Activated CD4-positive, alpha-beta T cell treated with anti-CD3 and anti-CD28 coated beads, Interleukin-2, amount 50 U/mL, for 4 hours (primary cell): ENCODE measurements around the gene PRDM16.

Experiments
- DNase-seq, 2 experiments: peaks; one replicate each; pipeline ENCODE4 v3.0.0-alpha.2; 2020

PRDM16 gene

GRCh38 chr1:3109355-3109754 lies 40.4 kb downstream of the PRDM16 start:
- DNase-seq, result no peak

GRCh38 chr1:3111348-3112021 lies 42.5 kb downstream of the PRDM16 start:
- DNase-seq, result no peak

GRCh38 chr1:3112526-3112925 lies 43.5 kb downstream of the PRDM16 start:
- DNase-seq, result no peak

DNA sequence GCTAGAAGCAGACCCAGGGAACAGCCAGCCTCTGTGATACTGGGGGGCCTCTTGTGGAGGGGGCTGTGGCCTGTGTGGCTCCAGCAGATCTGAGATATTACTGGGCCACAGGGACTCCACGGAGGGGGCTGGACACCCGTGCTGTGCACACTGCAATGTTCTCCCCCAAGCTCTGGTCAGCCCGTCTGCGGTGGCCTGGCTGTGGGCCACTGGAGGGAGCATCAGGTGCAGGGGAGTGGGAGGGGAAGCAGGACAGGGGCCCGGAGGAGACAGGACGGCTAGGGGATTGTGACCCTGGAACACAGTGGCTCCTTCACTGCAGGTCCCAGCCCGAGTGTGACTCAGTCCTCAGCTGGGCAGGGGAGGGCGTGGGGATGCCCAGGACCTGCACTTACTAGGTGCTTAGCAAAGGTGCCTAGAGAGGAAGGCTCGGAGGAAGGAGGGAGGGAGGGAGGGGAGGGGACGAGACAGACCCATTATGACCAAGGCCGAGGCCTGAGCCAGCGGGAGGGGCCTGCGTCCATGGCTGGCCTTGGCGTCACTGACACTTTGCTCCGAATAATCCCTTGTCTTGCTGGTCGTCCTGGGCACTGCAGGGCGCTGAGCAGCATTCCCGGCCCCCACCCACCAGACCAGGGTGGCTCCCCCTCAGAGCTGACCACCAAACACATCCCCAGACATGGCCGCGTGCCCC lies 44.2 kb downstream of the PRDM16 start:
- no peak for DNase-seq

DNA sequence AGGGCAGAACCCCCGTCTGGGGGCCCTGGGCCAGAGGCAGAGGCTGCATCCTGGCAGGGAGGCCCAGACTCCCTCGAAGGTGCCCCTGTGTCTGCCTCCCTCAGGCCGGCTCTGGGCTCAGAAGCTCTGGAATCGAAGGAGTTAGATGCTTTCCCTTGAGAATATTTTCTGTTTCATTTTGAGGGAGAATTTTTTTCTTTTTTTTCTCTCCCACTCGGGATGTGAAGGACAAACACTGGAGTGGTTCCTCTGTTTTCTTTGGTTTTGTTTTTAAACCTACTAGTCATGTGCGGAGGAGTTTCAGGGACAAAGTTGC lies 44.7 kb downstream of the PRDM16 start:
- no peak for DNase-seq

DNA sequence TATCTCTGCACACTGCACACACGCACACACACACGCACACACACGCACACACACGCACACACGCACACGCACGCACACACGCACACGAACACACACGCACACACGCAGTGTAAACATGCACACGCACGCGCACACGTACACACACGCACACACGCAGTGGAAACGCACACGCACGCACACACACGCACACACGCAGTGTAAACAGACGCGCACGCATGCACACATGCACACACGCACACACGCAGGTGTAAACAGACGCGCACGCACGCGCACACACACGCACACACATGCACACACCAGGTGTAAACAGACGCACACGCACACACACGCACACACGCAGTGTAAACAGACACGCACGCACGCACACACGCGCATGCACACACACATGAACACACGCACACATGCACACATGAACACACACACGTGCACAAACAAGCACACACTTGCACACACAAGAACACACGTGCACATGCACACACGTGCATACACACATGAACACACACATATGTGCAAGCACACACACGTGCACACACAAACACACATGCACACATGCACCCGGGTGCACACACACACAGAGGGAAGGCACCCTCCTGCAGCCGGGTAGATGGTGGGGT lies 45.2 kb downstream of the PRDM16 start:
- DNase-seq, result no peak

DNA sequence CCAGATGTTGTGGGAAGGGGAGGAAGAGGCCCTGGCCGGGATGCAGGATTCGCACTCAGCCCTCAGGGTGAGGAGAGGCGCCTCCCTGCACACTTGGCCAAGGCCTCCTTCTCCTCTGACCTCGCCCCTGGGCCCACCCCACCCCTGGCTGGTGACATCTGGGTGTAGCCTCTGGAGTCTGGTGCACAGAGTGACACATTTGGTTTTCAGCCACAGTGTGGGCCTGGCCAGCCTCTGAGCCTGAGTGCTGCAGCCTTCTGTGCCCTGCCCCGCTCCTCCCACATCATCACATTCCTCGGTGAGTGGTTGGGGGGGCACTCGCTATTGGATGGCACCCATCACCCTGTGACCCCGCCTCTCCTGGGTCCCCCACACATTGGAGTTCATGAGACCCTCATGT lies 45.8 kb downstream of the PRDM16 start:
- DNase-seq, result no peak

DNA sequence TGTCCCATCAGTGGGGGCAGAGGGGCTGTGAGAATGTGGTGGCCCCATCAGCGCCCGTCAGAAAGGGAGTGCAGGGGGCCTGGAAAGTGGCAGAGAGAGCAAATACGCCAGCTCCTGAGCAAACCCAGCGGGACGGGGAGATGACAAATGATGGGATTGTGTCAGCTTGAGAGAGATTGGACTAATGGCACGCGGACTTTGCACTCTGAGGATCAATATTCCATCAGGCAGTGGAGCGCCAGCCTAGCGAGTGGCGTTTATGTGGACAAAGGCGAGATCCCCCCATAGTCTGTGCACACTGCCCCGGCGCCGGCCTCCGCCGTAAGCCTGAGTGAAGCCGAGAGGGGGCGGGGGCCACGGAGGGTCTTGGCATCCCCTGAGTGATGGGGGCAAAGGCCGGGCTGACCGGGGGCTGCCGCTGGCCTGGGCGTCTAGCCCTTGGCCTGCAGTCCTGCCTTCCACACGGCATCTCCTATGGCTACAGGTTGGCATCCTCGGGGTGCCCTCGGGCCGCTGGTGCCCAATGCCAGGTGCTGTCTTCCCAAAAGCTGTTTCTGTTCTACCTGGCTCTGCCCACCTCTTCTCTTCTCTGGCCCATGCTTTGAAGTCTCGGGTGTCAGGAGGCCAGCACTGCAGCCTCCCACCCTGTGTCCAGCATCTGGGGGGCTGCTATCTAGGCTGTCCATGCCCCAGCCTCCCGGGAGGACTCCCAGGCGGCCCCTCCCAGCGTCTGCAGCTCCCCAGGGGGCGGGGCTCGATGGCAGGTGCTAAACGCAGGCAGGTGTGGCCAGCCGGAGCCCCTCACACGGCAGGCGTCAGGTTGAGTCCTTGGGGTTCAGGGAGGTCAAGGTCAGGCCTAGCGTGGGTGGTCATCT lies 46.5 kb downstream of the PRDM16 start:
- no peak for DNase-seq

- DNase-seq, result no peak
Measured at GRCh38 chr1:3116150-3116510, 47.1 kb downstream of the PRDM16 start.

DNA sequence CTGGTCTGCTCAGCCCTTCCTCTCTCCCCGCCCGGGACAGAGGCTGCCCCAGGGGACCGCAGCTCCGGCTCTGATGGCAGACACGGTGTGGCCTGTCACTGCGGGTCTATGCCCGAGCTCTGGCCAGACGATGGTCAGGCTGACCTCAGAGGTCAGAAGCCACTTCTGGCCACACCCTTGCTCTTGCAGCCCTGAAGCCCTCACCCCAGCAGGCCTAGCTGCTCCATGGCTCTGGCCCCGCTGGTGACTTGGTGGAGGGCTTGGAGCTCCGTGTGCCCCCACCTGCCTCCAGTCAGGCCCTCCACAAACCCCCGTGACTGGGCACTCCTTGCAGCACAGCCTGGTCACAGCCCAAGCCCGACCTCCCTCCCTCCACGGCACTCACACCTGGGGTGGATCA lies 47.6 kb downstream of the PRDM16 start:
- no peak for DNase-seq

DNA sequence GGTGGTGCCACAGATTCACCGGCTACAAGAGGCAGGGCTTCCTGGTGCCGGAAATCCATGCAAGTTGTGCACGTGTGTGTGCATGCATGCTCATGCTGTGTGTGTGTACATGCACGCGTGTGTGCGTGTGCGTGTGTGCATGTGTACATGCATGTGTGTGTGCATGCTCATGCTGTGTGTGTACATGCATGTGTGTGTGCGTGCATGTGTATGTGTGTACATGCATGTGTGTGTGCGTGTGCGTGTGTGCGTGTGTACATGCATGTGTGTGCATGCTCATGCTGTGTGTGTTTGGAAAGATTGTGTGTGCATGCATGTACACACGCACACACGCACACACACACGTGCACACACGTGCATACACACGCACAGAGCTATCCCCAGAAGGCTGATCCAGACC lies 48.9 kb downstream of the PRDM16 start:
- no peak for DNase-seq

- DNase-seq, result no peak
Measured at GRCh38 chr1:3119061-3119460, 50.1 kb downstream of the PRDM16 start.

- DNase-seq, result no peak
Measured at GRCh38 chr1:3119725-3120124, 50.7 kb downstream of the PRDM16 start.

DNA sequence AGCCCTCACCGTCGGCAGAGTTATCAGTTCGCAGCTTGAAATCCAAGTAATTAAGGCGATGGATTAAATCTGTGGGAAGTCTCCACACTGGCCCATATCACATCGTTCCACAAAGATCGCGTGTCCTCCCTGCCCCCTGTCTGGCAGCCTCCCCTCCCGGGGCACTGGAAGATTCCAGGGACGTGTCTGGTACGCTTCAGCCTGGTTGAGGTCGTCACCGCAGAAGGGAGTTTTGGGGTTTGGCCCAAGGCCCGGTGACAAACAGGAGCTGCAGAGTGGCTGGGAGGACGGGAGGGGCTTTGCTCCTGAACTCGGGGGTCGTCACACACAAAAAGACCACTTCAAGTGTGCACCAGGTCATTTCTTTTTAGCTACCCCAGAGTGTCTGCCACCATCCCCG lies 51.1 kb downstream of the PRDM16 start:
- no peak for DNase-seq

DNA sequence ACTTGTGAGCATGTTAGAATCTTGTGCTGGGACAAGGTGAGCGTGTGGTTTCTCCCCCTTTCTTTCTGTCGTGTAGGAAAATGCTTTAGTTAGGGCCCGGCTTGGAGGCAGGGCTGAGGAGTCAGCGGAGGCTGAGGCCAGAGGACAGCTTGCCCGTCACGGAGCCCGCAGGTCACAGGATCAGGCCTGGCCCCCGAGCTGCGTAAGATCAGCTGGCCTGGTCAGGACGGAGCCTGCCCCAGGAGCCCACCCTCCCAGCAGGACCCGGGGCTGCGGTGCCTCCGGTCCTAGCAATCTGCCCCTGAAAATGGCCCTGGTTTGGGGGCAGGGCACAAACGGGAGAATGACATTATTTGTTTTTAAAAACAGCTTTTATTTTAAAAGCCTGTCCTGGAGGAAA lies 52.0 kb downstream of the PRDM16 start:
- DNase-seq, result no peak

- DNase-seq, result no peak
Measured at GRCh38 chr1:3121401-3122210, 52.6 kb downstream of the PRDM16 start.

DNA sequence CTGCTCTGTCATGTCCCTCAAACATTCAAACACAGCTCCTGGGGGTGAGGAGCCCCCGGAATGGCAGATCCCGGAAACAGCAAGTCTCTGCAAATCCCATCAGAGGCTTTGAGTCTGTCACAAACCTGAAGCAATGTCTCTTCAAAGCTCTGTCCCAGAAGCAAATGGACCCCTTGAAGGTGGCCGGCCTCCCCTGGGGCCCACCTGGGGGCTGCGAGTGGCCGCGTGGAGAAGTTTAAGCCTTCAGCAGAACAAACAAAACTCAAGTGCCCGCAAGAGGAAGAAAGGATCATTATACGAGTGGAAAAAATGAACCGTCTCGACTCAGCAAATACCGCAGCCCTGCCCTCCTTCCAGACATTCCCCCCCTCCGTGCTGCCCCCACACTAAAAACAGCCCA lies 53.3 kb downstream of the PRDM16 start:
- no peak for DNase-seq

DNA sequence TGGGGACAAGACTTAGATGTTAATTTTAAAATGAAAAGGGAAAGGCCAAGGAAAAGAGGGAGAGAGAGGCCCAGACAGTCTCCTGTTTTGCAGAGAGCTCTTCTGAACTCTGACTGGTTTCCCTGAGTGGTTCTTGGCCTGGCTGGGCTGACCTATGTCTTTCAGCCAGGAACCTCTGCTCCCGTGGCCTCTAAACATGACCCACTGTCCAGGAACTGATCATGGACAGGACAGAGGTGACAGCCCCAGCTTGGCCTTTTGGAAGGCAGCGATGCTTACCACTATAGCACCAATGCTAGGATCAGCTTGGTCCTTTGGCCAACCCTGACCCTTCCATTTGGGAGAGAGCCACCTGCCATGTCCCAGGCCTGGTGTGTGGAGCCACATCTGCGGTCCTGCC lies 55.2 kb downstream of the PRDM16 start:
- DNase-seq, result no peak

DNA sequence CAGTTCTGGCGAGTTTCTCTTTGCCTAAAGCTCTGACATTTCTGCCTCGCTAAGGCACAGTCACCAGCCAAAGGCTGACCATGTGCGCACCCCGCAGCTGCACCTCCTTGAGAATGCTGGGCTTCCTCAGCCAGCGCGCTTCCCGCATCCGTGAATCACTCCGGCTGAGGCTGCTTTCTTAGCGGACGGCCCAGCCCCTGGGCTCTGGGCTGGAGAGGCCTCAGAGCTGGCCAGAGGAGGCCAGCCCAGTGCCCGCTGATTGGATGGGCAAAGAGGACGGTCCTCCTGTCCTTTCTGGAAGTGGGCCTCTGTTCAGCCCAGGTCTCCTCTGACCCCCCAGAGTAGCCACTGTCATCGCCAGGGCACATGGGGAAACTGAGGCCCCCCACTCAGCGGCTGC lies 56.1 kb downstream of the PRDM16 start:
- DNase-seq, result no peak

GRCh38 chr1:3125546-3126368 lies 56.8 kb downstream of the PRDM16 start:
- no peak for DNase-seq

DNA sequence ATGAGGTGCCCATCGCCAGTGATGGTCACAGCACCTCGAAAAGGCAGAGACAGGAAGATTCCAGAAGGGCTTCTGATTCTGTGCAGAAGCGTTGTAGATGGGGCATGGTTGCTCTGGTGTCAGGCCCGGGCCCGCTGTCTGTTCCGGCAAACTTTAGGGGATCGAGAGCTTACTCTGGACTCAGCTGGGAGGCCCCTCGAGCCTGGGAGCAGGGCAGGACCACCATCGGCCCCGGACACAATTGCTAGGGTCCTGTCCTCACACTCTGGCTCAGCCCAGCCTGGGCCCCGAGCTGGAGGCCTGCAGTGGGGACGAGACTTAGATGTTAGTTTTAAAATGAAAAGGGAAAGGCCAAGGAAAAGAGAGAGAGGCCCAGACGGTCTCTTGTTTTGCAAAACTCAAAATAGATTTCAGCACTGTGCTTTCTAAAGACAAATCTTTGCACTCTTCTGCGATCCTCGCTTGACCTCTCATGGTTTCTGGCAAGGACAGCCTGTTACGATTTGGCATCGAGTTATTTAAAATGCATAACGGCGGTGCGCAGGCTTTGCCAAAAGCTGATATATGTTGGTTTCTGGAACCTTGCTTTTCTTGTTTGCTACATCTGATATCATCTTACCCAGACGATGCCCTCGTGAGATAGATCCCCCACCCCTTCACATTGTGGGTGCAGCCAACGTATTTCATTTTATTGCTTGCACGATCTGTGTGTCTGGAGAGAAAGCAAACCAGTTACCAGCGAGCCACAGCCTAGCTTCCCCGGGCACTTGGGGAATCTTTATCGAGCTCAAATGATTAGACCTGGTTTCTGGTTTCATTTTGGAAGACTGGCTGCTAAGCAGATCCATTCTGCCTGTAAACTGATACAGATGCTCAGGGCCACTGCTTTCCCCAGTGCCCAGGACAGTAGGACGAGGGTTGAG lies 58.0 kb downstream of the PRDM16 start:
- DNase-seq, result no peak
